ENCODE measurements around the gene KCNH8.

The KCNH8 gene

DNA sequence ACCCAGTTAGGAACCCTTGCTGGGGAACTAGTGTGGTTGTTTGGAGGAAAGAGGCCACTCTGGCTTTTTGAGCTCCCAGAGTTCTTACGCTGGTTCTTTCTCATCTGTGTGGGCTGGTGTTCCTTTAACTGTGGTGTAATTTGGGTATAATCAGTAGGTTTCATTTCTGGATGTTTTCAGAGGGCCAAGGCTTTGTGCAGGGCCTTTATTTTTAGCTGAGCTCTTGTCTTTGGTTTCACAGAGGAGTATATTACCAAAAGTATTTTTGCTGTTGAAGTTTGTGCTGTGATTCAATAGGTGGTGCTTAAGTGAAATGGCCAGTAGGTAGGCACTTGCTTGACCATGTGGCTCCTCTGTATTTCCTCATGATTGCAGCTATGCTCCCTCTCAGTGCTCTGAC lies 357.9 kb downstream of the KCNH8 start:
- DNase-seq, result no peak

DNA sequence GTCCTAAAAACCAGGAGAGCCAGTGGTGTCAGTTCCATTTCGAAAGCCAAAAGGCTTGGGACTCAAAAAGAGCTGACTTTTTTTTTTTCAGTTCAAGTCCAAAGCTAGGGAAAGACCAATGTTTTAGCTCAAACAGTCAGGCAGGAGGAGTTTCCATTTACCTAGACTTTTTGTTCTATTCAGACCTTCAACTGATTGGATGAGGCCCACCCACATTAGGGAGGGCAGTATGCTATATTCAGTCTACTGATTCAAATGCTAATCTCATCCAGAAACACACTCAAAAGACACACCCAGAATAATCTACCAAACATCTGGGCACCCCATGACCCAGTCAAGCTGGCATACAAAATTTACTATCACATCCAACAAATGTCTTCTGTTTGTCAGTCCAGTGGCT lies 374.0 kb downstream of the KCNH8 start:
- DNase-seq, result no peak

DNA sequence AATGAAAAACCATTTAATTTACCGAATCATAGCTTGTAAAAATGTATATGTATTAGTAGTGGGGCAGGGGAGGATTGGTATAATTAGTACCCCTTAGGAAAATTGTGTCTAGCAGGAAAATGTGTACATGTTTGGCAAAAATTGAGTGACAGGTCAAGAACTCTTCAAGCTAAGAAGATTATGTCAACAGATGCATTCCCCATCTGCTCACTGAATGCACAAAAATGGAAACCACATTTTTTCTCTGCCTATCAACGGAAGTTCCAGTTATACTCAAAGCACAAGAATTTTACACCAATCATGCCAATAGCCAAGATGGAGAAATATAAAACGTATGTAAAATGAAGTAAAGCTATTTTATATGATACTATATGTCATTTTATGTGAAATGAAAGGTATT lies 377.8 kb downstream of the KCNH8 start:
- no peak for DNase-seq

DNA sequence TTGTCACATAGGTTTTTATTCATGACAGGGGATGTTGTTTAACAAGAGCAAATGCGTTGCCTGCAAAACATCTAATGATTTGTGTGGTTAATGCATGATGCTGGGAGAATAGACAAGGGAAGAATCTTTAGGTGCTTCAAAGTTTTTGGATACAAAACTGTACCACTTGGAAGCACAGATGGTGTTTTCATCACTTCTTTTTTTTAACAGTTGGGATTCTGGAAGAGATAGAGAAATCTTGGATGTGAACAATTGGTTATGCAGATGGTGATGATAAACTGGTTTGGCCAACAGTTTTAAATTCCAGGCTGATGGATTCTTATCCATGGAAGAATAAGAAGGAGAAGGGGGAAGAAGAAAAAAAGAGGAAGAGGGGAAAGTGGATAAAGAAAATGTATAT lies 379.4 kb downstream of the KCNH8 start:
- no peak for DNase-seq

DNA sequence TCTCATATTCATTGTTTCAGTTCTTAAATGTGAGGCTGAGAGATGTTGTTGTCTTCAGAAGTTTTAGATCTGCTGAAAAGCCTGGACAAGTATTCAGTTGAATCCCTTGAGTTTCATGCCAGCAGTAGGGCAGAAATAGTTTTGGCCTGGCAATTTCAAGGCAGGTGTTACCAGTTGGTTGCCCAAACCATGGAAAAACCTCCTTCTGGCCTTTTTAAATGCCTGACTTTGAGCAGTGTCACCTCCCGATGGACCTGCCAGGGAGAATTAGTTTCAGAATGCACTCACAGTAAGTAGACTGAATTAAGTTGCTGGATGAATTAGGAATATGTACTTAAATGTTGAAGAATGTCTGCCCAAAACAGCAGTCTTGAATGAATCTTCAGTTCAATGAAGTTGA lies 383.1 kb downstream of the KCNH8 start:
- DNase-seq, result no peak

DNA sequence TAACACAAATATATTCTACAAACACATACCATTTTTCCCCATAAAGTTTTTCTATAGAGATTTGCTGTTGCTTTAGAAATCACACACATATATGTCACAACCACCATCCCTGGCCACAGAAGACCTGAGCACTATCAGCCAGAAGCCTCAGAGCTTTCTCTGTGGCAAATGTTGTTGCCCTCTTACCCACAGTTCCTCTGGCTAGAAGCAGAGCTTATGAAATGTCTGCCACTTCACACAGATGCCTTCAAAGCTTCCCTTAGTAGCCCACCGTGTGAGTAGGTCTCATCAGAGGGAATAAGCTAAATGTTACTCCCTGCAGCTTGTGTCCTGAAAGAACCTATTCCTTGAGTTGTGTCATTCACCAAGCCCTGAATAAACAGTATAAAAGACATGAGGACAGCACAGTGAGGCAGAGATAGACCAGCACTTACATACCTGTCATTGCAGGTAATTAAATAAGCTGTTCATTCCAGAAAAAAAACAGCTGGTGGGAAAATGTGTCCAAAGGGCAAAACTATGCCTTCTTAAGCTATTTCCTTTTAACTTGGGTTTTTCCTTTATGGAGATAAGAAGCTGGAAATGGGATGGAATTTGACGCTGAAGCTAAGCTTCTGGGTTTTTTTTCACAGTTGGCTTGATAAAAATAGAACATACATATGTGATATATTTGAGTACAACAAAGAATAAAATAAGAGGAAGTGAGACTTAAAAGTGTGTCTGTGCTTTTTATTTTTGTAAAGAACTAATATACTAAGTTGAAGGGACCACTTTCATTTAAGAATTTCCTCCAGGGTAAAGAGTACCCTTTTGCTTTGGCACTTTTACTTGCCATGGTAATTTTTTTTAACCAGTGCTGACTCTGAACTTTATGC lies 391.4 kb downstream of the KCNH8 start:
- DNase-seq, result no peak

DNA sequence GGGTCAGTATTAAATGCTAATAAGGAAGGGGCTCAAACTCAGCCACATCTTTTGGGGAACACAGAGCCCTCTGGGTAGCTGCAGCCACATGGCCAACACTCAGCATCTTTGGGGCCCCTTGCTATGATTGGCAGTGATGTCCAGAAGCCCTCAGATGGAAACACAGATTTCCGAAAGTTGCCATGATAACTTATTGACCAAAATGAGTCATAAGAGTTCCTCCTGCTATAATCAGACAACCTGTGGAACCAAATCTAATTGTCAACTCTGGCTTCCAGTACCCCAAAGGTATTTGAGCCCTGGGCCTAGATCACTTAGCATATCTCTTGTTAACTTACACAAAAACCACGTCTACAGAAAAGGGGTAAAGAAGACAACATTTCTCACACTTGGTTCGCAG lies 392.2 kb downstream of the KCNH8 start:
- no peak for DNase-seq

DNA sequence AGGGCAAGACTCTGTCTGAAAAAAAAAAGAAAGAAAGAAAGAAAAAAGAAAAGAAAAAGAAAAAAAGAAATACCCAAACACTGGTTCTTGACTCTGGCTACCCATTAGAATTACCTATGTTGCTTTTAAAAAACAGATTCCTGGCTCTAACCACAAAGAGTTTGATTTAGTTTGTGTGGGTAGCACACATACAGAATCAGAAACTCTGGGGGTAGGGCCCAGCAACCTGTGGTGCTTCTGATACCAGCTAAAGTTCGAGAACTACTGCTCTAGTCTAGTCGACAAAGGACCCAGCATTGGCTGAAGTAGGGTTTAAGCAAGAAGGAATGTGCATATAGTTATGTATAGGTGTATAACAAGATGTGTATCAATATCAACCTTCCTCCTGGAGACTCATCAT lies 393.0 kb downstream of the KCNH8 start:
- no peak for DNase-seq

DNA sequence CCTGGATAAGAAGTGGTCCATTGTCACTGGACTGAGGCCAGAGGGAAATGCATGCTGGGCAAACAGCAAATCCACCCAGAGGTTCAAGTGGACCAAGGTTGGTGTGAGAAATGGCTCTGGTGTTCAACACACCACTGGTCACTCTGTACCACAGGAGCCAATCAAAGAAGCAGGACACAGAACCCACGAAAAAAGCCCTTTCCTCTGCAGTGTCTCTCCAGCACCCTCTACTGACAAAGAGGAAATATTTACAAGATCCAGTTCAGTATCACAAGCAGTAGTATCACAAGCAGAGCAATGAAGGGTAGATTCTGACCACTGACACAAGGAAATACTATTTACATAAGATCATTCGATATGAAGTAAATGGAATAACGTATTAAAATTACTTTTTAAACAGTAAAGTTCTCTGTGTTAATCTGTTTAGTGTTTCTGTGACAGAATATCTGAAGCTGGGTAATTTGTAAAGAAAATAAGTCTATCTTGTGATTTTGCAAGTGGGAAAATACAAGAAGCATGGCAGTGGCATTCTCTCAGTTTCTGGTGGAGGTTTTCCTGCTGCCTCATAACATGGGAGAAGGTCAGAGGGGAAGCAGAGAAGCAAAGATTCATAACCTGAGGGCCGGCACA lies 395.0 kb downstream of the KCNH8 start:
- peak; percentile 39 for DNase-seq

DNA sequence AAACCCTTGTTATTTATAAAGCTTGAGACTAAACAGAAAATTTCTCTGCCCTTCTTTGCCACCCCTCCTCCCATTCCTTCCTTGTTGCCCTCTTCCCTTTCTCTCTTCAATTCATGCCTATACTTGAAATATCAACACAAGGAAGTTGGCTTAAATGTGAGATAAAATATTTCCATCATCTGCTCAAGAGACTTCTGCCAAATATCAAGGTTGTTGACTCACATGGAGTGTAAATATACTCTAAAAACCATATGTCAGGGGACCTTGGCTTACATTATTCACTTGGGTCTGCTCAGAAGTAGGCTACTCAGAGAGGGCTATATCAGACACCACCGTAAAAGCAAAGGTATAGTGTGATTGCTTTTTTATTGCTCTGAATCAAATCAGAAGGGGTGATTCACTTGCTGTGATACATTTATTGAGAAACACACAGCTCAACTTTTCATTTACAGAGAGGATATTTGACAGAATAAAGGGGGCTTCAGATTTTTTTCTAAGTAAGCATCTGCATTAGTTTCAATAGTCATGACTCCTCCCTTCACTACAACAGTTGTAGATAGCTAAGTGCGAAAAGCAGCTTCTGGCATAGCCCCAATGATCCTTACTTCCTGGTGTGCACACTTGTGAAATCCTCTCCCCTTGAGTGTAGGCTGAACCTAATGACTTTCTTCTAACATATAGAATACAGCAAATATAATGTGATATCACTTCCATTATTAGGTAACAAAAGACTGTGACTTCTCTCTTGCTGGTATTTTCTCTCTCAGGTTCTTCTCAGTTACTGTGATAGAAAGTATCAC lies 399.6 kb downstream of the KCNH8 start:
- DNase-seq, result no peak

DNA sequence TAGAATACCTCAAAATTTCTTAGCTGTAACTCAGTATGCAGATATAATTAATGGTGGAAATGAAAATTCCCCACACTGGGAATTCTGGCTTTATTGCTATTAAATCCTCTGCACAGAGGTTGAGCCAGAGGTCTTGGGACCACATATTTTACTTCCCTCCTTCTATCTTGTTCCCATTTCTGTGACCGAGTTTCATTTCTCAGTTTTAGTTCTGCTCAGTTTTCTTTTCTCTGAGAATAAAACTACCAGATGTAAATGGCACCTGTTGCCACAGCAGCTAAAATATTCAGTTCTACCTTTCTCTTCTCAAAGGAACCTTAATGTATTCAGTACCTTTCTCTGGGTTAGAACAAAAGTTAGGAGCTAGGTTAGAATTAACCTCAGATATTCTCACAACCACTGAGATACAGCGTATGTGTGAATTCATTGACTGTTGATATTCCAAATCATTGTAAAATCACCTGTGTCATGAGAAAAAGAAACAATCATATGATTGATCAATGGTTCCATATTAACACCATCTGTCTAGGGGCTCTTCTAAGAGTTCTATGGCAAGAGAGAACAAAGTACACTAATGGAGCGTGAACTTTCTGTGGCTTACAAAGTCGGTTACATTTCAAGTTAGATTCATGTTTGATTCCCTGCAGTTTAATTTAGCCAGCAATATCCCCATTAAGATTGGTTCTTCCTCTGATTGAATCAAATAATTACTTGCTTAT lies 411.6 kb downstream of the KCNH8 start:
- peak; percentile 37 for DNase-seq

DNA sequence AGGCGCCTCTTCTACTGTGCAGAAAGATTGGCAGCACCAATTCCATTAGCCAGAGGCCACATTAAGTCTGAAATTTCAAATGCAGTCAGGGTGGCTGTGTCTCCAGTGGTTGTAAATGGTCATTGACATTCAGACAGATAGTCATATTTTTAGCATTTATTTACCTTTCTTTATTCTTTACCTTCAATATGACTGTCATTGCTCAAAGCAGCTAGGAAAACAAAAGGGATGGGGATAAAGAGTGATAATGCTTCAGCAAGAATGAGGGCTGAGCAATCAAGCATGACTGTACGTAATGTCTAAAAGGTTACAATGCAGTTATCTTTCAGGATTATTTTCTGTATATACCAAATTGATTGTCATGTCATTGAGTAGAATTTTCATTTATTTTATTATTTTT lies 425.3 kb downstream of the KCNH8 start:
- DNase-seq, result no peak

DNA sequence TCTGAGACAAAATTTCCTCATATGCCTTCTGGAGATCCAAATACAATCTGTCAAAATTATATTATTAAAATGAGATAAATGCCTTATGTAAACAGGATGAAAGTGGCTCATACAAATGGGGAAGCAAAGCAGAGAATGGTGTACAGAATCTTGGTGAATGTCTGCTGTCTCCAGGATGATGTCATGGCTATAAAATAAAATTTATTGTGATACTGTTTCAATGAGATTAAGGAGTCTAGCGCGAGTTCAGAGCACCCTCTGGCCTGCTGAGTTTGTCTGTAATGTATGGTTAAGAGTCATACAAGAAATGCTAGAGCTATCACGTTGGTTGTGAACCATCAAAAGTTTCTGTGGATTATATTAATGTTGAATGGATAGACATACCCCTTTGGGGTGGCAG lies 426.0 kb downstream of the KCNH8 start:
- no peak for DNase-seq

DNA sequence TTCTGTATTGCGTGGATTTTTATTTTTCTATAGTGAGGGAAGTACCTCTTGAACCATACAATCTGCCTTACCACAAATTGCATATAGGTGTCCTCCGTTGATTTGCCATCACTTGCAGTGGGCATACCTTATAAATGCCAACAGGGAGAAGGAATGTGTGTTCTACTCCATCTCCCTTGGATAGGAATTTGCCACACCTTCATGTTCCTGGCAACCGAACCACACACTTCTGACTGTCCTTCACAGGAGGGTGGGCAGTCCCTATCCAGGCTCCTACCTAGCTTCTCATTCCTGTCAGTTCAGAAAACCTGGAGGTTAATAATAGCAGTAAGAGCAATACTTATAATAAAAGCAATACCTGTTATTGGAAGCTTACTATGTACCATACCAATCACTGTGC lies 428.0 kb downstream of the KCNH8 start:
- DNase-seq, result no peak

Data from inflammatory macrophage treated with lipopolysaccharide for 4 hours (primary cell).